Measurements from ENCODE around the gene EPO.
"Not testable (repeated sequence)": the region's sequence is repeated elsewhere in the genome, so short reads cannot be mapped to it uniquely, and the experiment has no call there.

The EPO gene

GRCh38 chr7:100739934-100740333 is 19.7 kb downstream of the EPO start:
- no peak for DNase-seq (ENCODE audit: low spot score)

- no peak for DNase-seq (ENCODE audit: low spot score)
Observed at GRCh38 chr7:100744605-100745004, 24.3 kb downstream of the EPO start.

GRCh38 chr7:100745184-100745583 is 24.9 kb downstream of the EPO start:
- DNase-seq (ENCODE audit: low spot score) = peak; percentile 65

- DNase-seq (ENCODE audit: low spot score) = no peak
Observed at GRCh38 chr7:100752994-100753393, 32.7 kb downstream of the EPO start.

GRCh38 chr7:100753750-100754149 is 33.5 kb downstream of the EPO start:
- no peak for DNase-seq (ENCODE audit: low spot score)

- DNase-seq (ENCODE audit: low spot score) = no peak
Observed at GRCh38 chr7:100759357-100760171, 39.3 kb downstream of the EPO start.

GRCh38 chr7:100762841-100763240 is 42.6 kb downstream of the EPO start:
- DNase-seq (ENCODE audit: low spot score) = not testable (repeated sequence)

- DNase-seq (ENCODE audit: low spot score) = no peak
Observed at GRCh38 chr7:100763556-100764140, 43.4 kb downstream of the EPO start.

- no peak for DNase-seq (ENCODE audit: low spot score)
Observed at GRCh38 chr7:100764841-100765240, 44.6 kb downstream of the EPO start.

- DNase-seq (ENCODE audit: low spot score) = no peak
Observed at GRCh38 chr7:100765250-100765649, 45.0 kb downstream of the EPO start.

- no peak for DNase-seq (ENCODE audit: low spot score)
Observed at GRCh38 chr7:100768784-100769183, 48.5 kb downstream of the EPO start.
